NCI-H1694 treated with DMSO at 0.1 percent for 48 hours (cell line): ENCODE measurements around the gene ZGLP1.
A peak's percentile ranks its signal among the peaks of the same experiment; 100 is the strongest.

Experiments used
- DNase-seq: peaks from one replicate; lab custom pipeline; 2025; lab: John Stamatoyannopoulos, UW

ZGLP1 gene

DNA sequence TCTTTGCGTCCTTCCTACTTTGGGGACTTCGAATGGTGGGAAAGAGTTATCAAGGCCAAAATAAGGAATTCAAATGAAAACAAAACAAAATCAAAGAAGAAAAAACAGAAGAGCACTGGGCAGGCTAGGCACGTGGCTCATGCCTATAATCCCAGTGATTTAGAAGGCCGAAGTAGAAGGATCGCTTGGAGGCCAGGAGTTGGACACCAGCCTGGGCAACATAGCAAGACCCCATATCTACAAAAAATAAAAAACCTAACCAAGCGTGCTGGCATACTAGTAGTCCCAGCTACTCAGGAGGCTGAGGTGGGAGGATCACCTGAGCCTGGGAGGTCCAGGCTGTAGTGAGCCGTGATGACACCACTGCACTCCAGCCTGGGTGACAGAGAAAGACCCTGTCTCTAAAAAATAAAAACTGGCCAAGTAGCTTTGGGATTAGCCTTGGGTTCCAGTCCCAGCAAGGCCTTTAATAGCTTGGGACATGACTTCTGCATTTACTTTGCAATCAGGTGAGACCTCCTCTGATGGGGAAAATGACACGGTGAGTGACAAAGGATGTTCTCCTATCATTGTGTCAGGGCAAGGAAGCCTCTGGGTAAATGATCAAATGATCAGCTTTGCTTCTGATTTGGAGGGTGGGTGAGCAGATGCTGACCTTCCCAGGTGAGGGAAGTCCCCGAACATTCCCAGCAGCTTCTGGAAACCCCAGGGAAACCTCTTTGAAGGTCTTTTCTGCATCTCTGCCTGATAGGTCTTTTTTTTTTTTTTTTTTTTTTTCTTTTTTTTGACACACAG lies 31.6 kb downstream of the ZGLP1 start:
- DNase-seq = no peak

GRCh38 chr19:10274589-10274988 lies 35.0 kb downstream of the ZGLP1 start:
- no peak for DNase-seq

GRCh38 chr19:10271543-10272086 lies 38.0 kb downstream of the ZGLP1 start:
- DNase-seq = no peak

GRCh38 chr19:10270616-10271394 lies 38.8 kb downstream of the ZGLP1 start, which contains the start of gene ICAM1:
Gene ICAM1, plus strand, starts transcription at chr19:10271120. Its CDS starts 40 bp downstream, at chr19:10271160.
- no peak for DNase-seq

DNA sequence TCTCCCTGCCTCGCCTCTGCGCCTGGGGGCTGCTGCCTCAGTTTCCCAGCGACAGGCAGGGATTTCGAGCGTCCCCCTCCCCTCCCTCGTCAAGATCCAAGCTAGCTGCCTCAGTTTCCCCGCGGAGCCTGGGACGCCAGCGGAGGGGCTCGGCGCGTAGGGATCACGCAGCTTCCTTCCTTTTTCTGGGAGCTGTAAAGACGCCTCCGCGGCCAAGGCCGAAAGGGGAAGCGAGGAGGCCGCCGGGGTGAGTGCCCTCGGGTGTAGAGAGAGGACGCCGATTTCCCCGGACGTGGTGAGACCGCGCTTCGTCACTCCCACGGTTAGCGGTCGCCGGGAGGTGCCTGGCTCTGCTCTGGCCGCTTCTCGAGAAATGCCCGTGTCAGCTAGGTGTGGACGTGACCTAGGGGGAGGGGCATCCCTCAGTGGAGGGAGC lies 39.4 kb downstream of the ZGLP1 start:
- DNase-seq = no peak

- DNase-seq = peak; percentile 40
Observed at GRCh38 chr19:10269333-10270179, 40.1 kb downstream of the ZGLP1 start.

GRCh38 chr19:10268071-10268470 lies 41.5 kb downstream of the ZGLP1 start:
- DNase-seq = no peak

DNA sequence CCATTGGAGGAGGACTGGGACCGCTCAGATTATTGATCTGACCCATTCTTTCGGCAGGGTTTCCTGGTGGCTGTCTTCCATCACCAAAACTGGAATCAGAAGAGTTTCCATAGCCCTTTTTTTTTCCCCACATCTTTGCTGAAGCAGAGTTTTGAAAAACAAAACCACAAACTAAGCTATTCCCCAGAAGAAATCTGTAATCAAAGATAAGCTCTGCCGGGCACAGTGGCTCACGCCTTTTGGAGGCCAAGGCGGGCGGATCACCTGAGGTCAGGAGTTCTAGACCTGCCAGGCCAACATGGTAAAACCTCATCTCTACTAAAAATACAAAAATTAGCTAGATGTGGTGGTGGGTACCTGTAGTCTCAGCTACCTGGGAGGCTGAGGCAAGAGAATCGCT lies 42.9 kb downstream of the ZGLP1 start:
- DNase-seq = no peak

GRCh38 chr19:10262771-10263170 lies 46.8 kb downstream of the ZGLP1 start:
- DNase-seq = no peak

- no peak for DNase-seq
Observed at GRCh38 chr19:10260141-10260584, 49.5 kb downstream of the ZGLP1 start.

- peak; percentile 81 for DNase-seq
Observed at GRCh38 chr19:10259162-10259905, 50.3 kb downstream of the ZGLP1 start.

DNA sequence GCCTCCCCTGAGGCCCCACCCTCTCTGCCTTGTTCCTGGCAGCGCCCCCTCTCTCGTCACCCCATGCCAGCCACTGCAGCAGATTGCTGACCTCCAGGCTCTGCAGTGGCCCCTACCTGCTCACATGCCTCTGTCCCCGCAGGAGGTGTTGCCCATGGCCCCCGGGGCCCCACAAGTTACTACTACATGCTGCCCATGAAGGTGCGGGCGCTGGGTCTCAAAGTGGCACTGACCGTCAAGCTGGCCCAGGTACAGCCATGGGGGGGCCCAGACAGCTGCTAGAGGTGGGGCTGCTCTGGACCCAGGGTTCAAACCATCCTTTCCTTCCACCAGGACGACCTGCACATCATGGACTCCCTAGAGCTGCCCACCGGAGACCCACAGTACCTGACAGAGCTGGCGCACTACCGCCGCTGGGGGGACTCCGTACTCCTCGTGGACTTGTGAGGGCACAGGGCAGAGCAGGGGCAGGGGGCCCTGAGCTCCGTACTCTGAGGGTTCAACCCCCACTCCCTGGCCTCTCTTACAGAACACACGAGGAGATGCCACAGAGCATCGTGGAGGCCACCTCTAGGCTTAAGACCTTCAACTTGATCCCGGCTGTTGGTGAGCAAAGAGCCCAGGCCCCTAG lies 51.4 kb downstream of the ZGLP1 start:
- DNase-seq = no peak

DNA sequence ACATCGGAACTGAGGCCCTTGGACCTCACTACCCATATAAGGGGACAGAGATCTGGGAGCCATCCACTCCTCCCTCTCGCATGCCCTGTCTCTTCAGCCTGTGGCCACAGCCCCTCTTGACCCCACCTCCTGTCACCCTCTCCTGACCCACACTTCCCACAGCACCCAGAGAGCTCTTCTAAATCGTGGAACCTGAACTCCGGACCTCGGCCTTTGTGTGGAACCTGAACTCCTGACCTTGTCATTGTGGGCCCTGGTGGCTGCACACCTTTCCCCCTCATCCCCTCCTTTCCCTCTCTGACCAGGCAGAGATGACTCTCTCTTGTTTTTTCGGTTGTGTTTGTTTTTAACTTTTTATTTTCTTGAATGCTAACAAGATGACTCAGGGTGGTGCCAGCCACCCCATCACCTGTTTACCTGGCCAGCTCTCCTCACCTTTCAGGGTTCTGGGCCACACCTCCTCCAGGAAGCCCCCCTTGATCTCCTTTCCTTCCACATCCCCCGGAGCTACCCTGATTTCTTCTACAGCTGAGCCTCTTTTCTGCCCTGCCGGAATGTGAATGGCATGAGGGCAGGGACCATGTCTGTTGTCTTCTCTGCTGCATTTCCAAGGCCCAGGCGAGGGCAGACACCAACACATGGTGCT lies 52.5 kb downstream of the ZGLP1 start:
- no peak for DNase-seq

GRCh38 chr19:10256551-10256950 lies 53.1 kb downstream of the ZGLP1 start:
- DNase-seq = no peak

DNA sequence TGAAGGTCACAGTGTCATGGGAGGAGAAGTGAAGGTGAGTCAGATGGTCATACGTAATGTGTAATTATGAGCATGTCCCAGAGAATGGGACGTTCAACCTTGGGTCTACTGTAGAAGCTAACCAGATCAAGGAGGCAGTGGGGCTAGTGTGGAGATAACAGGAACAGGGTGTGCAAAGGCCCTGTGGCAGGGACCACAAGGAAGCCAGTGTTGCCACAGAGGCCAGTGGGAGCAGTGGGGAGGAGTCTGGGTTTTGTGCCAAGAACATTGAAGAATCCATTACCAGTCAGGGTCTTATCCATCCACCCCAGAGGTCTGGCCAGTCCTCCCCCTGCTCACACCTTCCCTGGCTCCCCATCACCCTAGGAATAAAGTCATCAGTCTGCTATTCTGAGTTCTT lies 54.3 kb downstream of the ZGLP1 start:
- DNase-seq = no peak
